K562 (cell line): Measurements from ENCODE around the gene FBN3. TPM values are rescaled to one million over a fixed set of nuclear protein-coding genes. Genes with fewer than 3 reads are reported as not detected.
A peak's percentile ranks its signal among the peaks of the same experiment; 100 is the strongest.

Source experiments
- ARNT ChIP-seq, 2 experiments: fragments of 450-650 bp; IDR thresholded peaks; 2 replicates each; pipeline ENCODE4 v1.6.1; 2016; ENCODE audit warnings: mild to moderate bottlenecking in 1 of 2
- BRD4 ChIP-seq: fragments of 200-600 bp; sonication (generic); IDR thresholded peaks from 2 replicates; pipeline ENCODE4 v1.6.1; 2017; ENCODE audit warnings: inconsistent platforms
- CREM ChIP-seq: IDR thresholded peaks from 2 replicates; pipeline ENCODE4 v1.6.1; 2014; ENCODE audit warnings: antibody characterized with exemption, low read depth
- FOXK2 ChIP-seq, 2 experiments: fragments of 450-650 bp; IDR thresholded peaks in 1 of 2; conservative IDR thresholded peaks in 1 of 2; 2 replicates each; pipeline ENCODE4 v1.6.1; 2016; ENCODE audit warnings: low read depth in 2 of 2, mild to moderate bottlenecking in 1 of 2
- MECOM ChIP-seq: fragments of 250-450 bp; sonication (Bioruptor Pico); IDR thresholded peaks from 2 replicates; pipeline ENCODE4 v1.8.0; 2022; ENCODE audit warnings: inconsistent platforms
- MGA ChIP-seq: fragments of 450-650 bp; IDR thresholded peaks from 2 replicates; pipeline ENCODE4 v1.6.1; 2016; ENCODE audit warnings: mild to moderate bottlenecking, moderate library complexity
- NR0B1 ChIP-seq: fragments of 450-650 bp; IDR thresholded peaks from one replicate; pipeline ENCODE4 v1.6.1; 2018; ENCODE audit warnings: mild to moderate bottlenecking, moderate library complexity; ENCODE audit not compliant: partially characterized antibody
- SIX5 ChIP-seq, 2 experiments: IDR thresholded peaks; 2 replicates each; pipeline ENCODE4 v1.6.1; 2011; ENCODE audit warnings: low read length in 2 of 2, borderline replicate concordance in 1 of 2, low read depth in 1 of 2, mild to moderate bottlenecking in 1 of 2, moderate library complexity in 1 of 2; ENCODE audit not compliant: insufficient read depth in 1 of 2
- ZBTB49 ChIP-seq: sonication (generic); formaldehyde crosslinking; IDR thresholded peaks from 2 replicates; pipeline ENCODE4 v1.8.0; 2022; ENCODE audit warnings: missing genetic modification reagents, mild to moderate bottlenecking, borderline replicate concordance
- polyA plus RNA-seq, 8 experiments: library from polyadenylated mRNA; depleted of rRNA in 4 of 8; stranded (reverse) in 5 of 8; unstranded in 3 of 8; fragments of >200 nt; fragmentation: Nextera tagmentation in 2 of 8; fragmentation: Illumina TruSeq in 1 of 8; extraction: Ambion mirVana in 2 of 8; extraction: Trizol in 1 of 8; gene quantifications; 2 replicates each; pipeline versions ENCODE4 v1.2.1 to v1.2.3, GENCODE V29; 2011 to 2014; ENCODE audit warnings: inconsistent platforms in 1 of 8, missing spikeins in 1 of 8
- total RNA-seq, 7 experiments: library from RNA; depleted of rRNA in 6 of 7; stranded (reverse); fragments of >200 nt in 6 of 7; fragmentation: Illumina TruSeq in 2 of 7; extraction: Trizol in 2 of 7; gene quantifications; 2 replicates each; pipeline versions ENCODE4 v1.2.1 to v1.2.3, GENCODE V29; 2011 to 2021; ENCODE audit warnings: low replicate concordance in 1 of 7

The FBN3 gene
- total and polyA plus RNA-seq, 9 of the 15 experiments (the other 6 are each of a cell fraction or from before 2014, with no cell fraction given), result under 0.01 to 0.29 (median 0.01) TPM; not detected in 4

- TF ChIP-seq MGA (peak; percentile 84), NR0B1 (no peak), SIX5 (IDR thresholded peaks at IDR 0.05; ENCODE audit: borderline replicate concordance in 1 of 2, insufficient read depth in 1 of 2, low read depth in 1 of 2, low read length in 2 of 2) (no peak), MECOM (CRISPR knock-in tag) (no peak), CREM (peak; percentile 57), BRD4 (no peak), FOXK2 (conservative IDR thresholded peaks at IDR 0.05 in 1 of 2, IDR thresholded peaks at IDR 0.05 in 1 of 2; ENCODE audit: low read depth in 2 of 2) (peak in 1 of 2 experiments; percentile 25; a peak in 1 of 4 replicates), ARNT (IDR thresholded peaks at IDR 0.05) (no peak), ZBTB49 (CRISPR knock-in tag) (no peak)
Measured at GRCh38 chr19:8050274-8051096, 98.9 kb downstream of the FBN3 start (continued).
